Activated CD4-positive, CD25-positive, alpha-beta regulatory T cell treated with anti-CD3 and anti-CD28 coated beads, Interleukin-2, amount 50 U/mL, for 16 hours (primary cell): Measurements from ENCODE around the gene KDM4E.
A peak's percentile ranks its signal among the peaks of the same experiment; 100 is the strongest.

Source experiments
- DNase-seq: peaks from one replicate; pipeline ENCODE4 v3.0.0-alpha.2; 2020; ENCODE audit warnings: low read depth, low spot score

The KDM4E gene

GRCh38 chr11:95050595-95051202 lies 25.6 kb downstream of the KDM4E start:
- no peak for DNase-seq

GRCh38 chr11:95054356-95054755 lies 29.3 kb downstream of the KDM4E start:
- no peak for DNase-seq

- no peak for DNase-seq
Measured at GRCh38 chr11:95055283-95055897, 30.3 kb downstream of the KDM4E start.

- DNase-seq = no peak
Measured at GRCh38 chr11:95057959-95058358, 32.9 kb downstream of the KDM4E start.

GRCh38 chr11:95058621-95059020 lies 33.6 kb downstream of the KDM4E start:
- DNase-seq = no peak

- DNase-seq = no peak
Measured at GRCh38 chr11:95059046-95059445, 34.0 kb downstream of the KDM4E start.

GRCh38 chr11:95065336-95065735 lies 40.3 kb downstream of the KDM4E start:
- no peak for DNase-seq

GRCh38 chr11:95066716-95067038 lies 41.6 kb downstream of the KDM4E start, which contains the start of gene SRSF8:
SRSF8 (plus strand) TSS chr11:95066919; CDS start chr11:95067227, 308 bp downstream.
- no peak for DNase-seq

- DNase-seq = peak; percentile 50
Measured at GRCh38 chr11:95067039-95067840, 42.2 kb downstream of the KDM4E start.

GRCh38 chr11:95067841-95068219 lies 42.8 kb downstream of the KDM4E start:
- DNase-seq = no peak

GRCh38 chr11:95068549-95068948 lies 43.5 kb downstream of the KDM4E start:
- DNase-seq = peak; percentile 47

- no peak for DNase-seq
Measured at GRCh38 chr11:95070471-95070870, 45.4 kb downstream of the KDM4E start.

- no peak for DNase-seq
Measured at GRCh38 chr11:95072948-95073347, 47.9 kb downstream of the KDM4E start.

- DNase-seq = no peak
Measured at GRCh38 chr11:95074792-95075563, 49.9 kb downstream of the KDM4E start.

- DNase-seq = no peak
Measured at GRCh38 chr11:95076416-95076815, 51.4 kb downstream of the KDM4E start.

- DNase-seq = no peak
Measured at GRCh38 chr11:95076981-95077380, 51.9 kb downstream of the KDM4E start.
